NT2/D1 (cell line): ENCODE measurements around the gene PHF1.

Experiments used
- SUZ12 ChIP-seq: IDR thresholded peaks from 2 replicates; pipeline ENCODE4 v1.6.1; 2011; ENCODE audit not compliant: insufficient read length, insufficient read depth; ENCODE audit errors: extremely low read depth
- ZNF274 ChIP-seq: IDR thresholded peaks from 2 replicates; pipeline ENCODE4 v1.6.1; 2011; ENCODE audit warnings: mild to moderate bottlenecking, low read depth, low read length

- TF ChIP-seq ZNF274 (no peak), SUZ12 (no peak)
Measured at GRCh38 chr6:33407132-33407718, 3.6 kb upstream of the PHF1 start.
